Measurements from ENCODE around the gene UBE2F. TPM values are rescaled to one million over a fixed set of nuclear protein-coding genes. Genes with fewer than 3 reads are reported as not detected.

UBE2F gene
- total and polyA plus RNA-seq, 9 of the 15 experiments (the other 6 are each of a cell fraction or from before 2014, with no cell fraction given): 18.1 to 88.1 (median 53.0) TPM

DNA sequence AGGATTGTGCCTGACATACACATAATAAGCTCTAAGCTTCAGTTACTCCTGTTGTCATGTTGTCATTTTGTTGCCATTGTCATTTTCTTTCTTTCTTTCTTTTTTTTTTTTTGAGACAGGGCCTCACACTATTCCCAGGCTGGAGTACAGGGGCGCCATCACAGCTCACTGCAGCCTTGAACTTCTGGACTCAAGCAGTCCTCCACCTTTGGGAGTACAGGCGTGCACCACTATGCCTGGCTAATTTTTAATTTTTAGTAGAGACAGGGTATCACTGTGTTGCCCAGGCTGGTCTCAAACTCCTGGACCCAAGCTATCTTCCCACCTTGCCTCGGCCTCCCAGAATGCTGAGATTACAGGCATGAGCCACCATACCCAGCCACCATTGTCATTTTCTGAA, 63.0 kb downstream of the UBE2F start:
- H3K9me3 ChIP-seq (replicated peaks; ENCODE audit: control insufficient read depth, insufficient read depth, low read depth, low read length): no peaks in the 10 kb centered on the region
- ATAC-seq (no peak), FAIRE-seq (no peak), DNase-seq (ENCODE audit: extremely low read depth in 1 of 4, low spot score in 3 of 4) (no peak)
- H3K27ac ChIP-seq (ENCODE audit: extremely low read depth, low read depth, low read length): no peak overlapping the region
- intact Hi-C loops (cut with micrococcal nuclease) (loop anchor here (10.0 kb wide), 1 partner anchor 105 kb away; no protein-coding TSS in a partner anchor), in situ Hi-C loops (cut with MboI) (no loop called here)
- no TSS peak for BruUV-seq (replicated peaks)
- H3K4me1 ChIP-seq (replicated peaks in 1 of 2; ENCODE audit: control insufficient read depth in 2 of 2, insufficient read depth in 2 of 2, low read length in 2 of 2): no peaks in the 10 kb centered on the region; a peak in 1 of 5 replicates
- POLR2A ChIA-PET: interaction anchor here (0.6 to 1.7 kb wide), 2 partner anchors 11 to 158 kb away, joined by 4 to 5 read pairs; no protein-coding TSS in a partner anchor
- no peak overlapping the region for H3K4me3 ChIP-seq
- H2AFZ ChIP-seq (ENCODE audit: low read depth, low read length): no peak overlapping the region
- H3K9me1 ChIP-seq (ENCODE audit: control insufficient read depth, insufficient read depth, low read length): no peaks in the 10 kb centered on the region
- TF ChIP-seq ZNF124 (CRISPR knock-in tag; IDR thresholded peaks at IDR 0.05) (no peak), RBM25 (IDR thresholded peaks at IDR 0.05; ENCODE audit: low read depth, low read length, severe bottlenecking) (no peak), ZNF830 (CRISPR knock-in tag; IDR thresholded peaks at IDR 0.05) (no peak), ADNP (tag; IDR thresholded peaks at IDR 0.05) (no peak), ATF7 (IDR thresholded peaks at IDR 0.05) (no peak), TCFL5 (CRISPR knock-in tag; conservative IDR thresholded peaks at IDR 0.05) (no peak)
- CTCF ChIA-PET (ENCODE audit: low intra/inter-chr PET ratio): no interaction called here
- H3K36me3 ChIP-seq (ENCODE audit: control insufficient read depth, insufficient read depth, low read length): peaks cover 58% of the 10 kb centered on the region; the same call in 2 of the 3 replicates
- H3K27me3 ChIP-seq (ENCODE audit: control insufficient read depth in 2 of 2, insufficient read depth in 2 of 2, low read length in 2 of 2): no peaks in the 10 kb centered on the region
- H4K20me1 ChIP-seq (replicated peaks; ENCODE audit: control insufficient read depth, insufficient read depth, low read length): no peaks in the 10 kb centered on the region
- no peak overlapping the region for H3K9ac ChIP-seq (ENCODE audit: insufficient read depth in 1 of 2, low read depth in 2 of 2, low read length in 2 of 2)
- H3K4me2 ChIP-seq (ENCODE audit: insufficient read depth, low read length): no peak overlapping the region
- H3K79me2 ChIP-seq (ENCODE audit: control insufficient read depth, insufficient read depth, low read length): no peaks in the 10 kb centered on the region
- WGBS (ENCODE audit: insufficient coverage, low coverage, missing lambda C conversion rate): 100% methylated on average over 2 of the region's 3 CpGs

Data from K562 (cell line).